PC-3 (cell line): ENCODE results near the gene EHD3.

Experiments used
- EZH2 ChIP-seq: fragments of 300-600 bp; sonication (generic); IDR thresholded peaks from one replicate; pipeline ENCODE4 v1.6.1; 2017; ENCODE audit warnings: antibody characterized with exemption, mild to moderate bottlenecking, low read length; ENCODE audit not compliant: unreplicated experiment
- EZH2phosphoT487 ChIP-seq: fragments of 300-600 bp; sonication (generic); IDR thresholded peaks from 2 replicates; pipeline ENCODE4 v1.6.1; 2018; ENCODE audit warnings: mild to moderate bottlenecking, antibody characterized with exemption, low read length, borderline replicate concordance
- TF ChIP-seq, protein P1 (sequence below): fragments of 300-600 bp; sonication (generic); conservative IDR thresholded peaks from 2 replicates; pipeline ENCODE4 v1.5.1; 2017; ENCODE audit warnings: antibody characterized with exemption, low read depth, mild to moderate bottlenecking, low read length

GRCh38 chr2:31286961-31287550, 53.1 kb downstream of the EHD3 start:
- TF ChIP-seq, protein P1, sequence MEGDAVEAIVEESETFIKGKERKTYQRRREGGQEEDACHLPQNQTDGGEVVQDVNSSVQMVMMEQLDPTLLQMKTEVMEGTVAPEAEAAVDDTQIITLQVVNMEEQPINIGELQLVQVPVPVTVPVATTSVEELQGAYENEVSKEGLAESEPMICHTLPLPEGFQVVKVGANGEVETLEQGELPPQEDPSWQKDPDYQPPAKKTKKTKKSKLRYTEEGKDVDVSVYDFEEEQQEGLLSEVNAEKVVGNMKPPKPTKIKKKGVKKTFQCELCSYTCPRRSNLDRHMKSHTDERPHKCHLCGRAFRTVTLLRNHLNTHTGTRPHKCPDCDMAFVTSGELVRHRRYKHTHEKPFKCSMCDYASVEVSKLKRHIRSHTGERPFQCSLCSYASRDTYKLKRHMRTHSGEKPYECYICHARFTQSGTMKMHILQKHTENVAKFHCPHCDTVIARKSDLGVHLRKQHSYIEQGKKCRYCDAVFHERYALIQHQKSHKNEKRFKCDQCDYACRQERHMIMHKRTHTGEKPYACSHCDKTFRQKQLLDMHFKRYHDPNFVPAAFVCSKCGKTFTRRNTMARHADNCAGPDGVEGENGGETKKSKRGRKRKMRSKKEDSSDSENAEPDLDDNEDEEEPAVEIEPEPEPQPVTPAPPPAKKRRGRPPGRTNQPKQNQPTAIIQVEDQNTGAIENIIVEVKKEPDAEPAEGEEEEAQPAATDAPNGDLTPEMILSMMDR: no peak
- TF ChIP-seq EZH2phosphoT487 (no peak), EZH2 (no peak)
